IPS-NIHi7 (cell line): ENCODE data around the gene KMT2C.
A peak's percentile ranks its signal among the peaks of the same experiment; 100 is the strongest.
"Not testable (repeated sequence)": the region's sequence is repeated elsewhere in the genome, so short reads cannot be mapped to it uniquely, and the experiment has no call there.

ENCODE experiments used
- DNase-seq: peaks from one replicate; pipeline ENCODE4 v3.0.0; 2012; ENCODE audit warnings: mixed read lengths; ENCODE audit errors: extremely low spot score

The KMT2C gene

DNA sequence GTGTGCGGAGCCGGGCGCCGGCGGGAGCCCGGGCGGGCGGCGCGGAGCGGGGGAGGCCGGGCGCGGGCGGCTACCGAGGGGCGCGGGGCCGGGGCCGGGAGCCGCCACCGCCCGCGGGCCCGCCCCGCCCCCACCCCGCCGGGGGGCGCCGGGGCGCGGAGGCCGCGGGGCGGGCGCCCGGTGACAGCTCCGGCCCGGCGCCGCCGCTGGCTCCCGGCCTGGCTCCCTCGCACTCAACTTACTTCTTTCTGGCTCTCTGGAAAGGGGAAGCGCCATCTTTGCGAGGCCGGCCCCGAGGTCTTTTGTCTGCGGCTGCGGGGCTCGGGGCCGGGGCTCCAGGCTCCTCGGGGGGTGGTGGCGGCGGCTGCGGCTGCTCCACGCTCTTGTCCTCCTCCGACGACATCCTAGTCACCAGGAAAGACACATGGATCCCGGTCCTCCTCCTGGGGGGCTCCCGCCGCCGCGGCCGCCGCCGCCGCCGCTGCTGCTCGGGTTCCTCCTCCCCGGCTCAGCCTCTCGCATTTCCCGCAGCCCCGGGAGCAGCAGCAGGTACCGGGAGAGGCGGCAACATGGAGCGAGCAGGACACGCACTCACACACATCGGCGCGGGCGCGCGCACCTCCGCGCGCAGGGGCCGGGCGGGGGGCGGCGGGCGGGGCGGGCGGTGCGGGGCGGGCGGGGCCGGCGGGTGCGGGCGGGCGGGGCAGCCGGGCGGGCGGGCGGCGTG, at the start of gene KMT2C:
TSS of gene KMT2C (minus strand) at position 620 of the 727 bp plus-strand sequence. CDS start at position 403, 217 bp downstream.
- no peak for DNase-seq

DNA sequence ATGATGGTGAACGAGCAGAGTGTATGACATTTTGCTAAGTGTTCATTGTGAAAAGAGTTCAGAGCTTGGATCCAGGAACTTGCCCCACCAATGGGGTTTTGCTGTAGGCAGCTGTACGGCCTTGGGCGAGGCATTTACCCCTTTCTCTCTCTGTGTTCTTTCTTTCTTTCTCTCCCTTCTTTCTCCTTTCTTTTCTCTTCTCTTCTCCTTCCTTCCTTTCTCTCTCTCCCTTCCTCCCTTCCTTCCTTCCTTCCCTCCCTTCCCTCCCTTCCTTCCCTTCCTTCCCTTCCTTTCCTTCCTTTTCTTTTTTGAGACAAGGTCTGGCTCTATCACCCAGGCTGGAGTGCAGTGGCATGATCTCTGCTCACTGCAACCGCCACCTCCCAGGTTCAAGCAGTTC, 45.3 kb upstream of the KMT2C start:
- DNase-seq: no peak

DNA sequence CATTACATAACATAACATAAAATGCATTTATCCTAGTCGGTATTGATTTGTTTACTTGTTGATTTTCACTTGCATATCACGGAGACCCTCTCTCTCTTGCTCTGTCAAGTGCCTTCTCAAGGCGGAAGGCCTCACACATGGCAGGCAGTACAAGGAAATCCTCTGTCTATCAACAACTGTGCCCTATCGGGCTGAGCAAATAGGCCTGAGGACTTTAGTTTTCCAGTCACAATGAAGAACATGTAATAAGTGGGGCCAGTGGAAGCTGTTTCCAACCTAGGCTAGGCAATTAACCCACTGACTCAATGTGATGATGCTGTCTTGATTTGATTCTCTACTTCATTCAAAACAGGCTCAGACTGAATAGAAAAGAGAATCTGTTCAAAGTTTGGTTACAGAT, 44.9 kb upstream of the KMT2C start:
- DNase-seq: no peak

DNA sequence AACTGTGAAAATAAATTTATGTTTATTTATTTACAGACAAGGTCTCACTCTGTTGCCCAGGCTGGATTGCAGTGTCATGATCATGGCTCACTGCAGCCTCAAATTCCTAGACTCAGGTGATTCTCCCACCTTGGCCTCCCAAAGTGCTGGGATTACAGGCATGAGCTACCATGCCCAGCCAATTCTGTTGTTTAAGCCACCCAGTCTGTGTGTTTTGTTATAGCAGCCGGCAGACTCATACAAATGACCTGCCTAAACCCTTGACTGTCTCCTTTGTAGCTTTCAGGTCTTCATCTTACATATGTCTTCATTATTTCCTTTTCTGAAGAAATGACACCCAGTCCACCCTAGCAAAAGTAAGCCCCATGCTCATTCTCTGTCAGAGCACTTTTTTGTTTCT, 43.8 kb upstream of the KMT2C start:
- no peak for DNase-seq

DNA sequence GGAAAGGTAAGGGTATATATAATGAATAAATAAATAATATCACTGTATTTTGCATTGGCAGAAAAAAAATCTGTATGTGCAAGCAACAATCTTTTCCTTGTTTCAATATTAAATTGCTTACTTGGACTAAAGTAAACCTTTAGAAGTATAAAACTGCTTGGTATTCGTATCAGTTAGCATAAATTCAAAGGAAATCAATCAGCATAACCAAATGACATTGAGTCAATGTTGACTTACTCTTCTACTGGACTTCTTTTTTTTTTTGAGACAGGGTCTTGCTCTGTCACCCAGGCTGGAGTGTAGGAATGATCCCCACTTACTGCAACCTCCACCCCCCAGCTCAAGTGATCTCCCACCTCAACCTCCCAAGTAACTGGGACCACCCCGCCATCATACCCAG, 42.3 kb upstream of the KMT2C start:
- DNase-seq: no peak

DNA sequence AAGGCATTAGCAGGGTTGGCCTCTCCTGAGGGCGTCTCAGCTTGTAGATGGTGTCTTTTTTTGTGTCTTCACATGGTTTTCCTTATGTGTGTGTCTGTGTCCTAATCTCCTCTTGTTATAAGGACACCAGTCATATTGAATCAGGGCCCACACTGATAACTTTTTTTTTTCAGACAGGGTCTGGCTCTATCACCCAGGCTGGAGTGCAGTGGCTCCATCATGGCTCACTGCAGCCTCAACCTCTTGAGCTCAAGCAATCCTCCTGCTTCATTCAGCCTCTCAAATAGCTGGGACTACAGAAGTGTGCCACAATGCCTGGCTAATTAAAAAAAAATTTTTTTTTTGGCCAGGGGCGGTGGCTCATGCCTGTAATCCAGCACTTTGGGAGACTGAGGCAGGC, 41.3 kb upstream of the KMT2C start:
- no peak for DNase-seq

DNA sequence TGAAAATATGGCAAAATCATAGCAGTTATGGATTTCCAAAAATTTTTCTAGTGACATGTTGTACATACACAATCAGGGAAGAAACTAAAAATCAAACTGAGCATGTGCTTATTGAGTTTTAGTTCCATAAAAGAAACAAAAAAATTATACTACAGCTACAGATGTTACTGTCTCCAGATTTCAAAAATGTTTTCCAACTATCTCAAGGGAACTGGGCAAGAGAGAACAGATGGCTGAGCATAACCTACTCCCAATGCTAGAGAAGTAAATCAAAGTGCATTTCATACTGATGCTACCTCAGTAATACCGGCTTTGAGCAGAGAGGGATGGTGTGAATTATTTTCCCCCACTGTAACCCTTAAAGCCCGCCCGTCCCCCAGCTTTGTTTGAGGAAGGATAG, 40.7 kb upstream of the KMT2C start:
- no peak for DNase-seq

DNA sequence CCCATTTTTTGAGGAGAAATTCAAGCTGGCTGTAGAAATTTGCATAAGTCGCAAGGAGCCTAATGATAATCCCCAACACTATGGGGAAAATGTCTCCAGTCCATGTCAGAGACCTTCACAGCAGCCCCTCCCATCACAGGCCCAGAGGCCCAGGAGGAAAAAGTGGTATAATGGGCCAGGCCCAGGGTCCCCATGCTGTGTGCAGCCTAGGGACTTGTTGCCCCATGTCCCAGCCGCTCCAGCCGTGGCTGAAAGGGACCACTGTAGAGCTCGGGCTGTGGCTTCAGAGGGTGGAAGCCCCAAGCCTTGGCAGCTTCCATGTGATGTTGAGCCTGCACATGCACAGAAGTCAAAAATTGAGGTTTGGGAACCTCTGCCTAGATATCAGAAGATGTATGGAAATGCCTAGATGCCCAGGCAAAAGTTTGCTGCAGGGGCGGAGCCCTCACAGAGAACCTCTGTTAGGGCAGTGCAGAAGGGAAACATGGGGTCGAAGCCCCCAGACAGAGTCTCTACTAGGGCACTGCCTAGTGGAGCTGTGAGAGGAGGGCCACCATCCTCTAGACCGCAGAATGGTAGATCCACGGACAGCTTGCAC, 35.3 kb upstream of the KMT2C start:
- DNase-seq: not testable (repeated sequence)

DNA sequence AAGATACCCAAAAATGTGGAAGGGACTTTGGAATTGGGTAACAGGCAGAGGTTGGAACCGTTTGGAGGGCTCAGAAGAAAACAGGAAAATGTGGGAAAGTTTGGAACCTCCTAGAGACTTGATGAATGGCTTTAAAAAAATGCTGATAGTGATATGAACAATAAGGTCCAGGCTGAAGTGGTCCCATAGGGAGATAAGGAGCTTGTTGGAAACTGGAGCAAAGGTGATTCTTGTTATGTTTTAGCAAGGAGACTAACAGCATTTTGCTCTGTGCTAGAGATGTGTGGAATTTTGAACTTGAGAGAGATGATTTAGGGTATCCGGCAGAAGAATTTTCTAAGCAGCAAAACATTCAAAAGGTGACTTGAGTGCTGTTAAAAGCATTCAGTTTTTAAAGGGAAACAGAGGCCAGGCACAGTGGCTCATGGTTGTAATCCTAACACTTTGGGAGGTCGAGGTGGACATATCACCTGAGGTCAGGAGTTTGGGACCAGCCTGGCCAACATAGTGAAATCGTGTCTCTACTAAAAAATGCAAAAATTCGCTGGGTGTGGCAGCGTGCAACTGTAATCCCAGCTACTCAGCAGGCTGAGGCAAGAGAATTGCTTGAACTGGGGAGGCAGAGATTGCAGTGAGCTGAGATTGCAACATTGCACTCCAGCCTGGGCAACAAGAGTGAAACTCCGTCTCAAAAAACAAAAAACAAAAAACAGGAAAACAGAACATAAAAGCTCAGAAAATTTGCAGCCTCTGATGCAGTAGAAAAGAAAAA, 34.6 kb upstream of the KMT2C start:
- not testable (repeated sequence) for DNase-seq

DNA sequence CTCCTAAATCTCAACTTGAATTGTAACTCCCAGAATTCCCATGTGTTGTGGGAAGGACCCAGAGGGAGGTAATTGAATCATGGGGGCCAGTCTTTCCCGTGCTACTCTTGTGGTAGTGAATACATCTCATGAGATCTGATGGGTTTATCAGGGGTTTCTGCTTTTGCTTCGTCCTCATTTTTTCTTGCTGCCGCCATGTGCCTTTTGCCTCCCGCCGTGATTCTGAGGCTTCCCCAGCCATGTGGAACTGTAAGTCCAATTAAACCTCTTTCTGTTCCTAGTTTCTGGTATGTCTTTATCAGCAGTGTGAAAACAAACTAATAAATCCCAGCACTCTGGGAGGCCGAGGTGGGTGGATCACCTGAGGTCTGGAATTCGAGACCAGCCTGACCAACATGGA, 33.8 kb upstream of the KMT2C start:
- not testable (repeated sequence) for DNase-seq

DNA sequence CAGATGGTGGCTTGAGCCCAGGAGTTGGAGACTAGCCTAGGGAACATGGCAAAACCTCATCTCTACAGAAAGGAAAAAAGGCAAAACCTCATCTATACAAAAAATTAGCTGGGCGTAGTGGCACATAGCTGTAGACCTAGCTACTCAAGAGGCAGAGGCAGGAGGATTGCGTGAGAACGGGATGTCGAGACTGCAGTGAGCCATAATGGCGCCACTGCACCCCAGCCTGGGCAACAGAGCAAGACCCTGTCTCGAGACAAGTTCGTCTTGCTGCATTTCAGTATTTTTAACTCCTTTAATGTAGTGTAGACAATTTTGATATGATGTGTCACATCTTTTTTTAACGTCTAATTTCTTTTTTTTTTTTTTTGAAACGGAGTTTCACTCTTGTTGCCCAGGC, 31.4 kb upstream of the KMT2C start:
- DNase-seq: no peak

DNA sequence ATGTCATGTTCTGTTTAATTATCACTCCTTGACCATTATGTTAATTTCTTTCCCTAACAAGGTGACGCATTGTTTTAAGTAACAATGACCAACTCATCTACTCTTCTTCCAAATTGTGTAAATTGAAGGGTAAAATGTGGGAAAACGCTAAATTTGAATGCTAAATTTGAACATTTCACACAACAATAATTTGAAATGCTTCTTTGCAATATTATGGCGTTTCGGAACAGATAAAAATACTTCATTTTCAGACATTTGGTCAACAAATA, 29.2 kb upstream of the KMT2C start:
- DNase-seq: no peak

DNA sequence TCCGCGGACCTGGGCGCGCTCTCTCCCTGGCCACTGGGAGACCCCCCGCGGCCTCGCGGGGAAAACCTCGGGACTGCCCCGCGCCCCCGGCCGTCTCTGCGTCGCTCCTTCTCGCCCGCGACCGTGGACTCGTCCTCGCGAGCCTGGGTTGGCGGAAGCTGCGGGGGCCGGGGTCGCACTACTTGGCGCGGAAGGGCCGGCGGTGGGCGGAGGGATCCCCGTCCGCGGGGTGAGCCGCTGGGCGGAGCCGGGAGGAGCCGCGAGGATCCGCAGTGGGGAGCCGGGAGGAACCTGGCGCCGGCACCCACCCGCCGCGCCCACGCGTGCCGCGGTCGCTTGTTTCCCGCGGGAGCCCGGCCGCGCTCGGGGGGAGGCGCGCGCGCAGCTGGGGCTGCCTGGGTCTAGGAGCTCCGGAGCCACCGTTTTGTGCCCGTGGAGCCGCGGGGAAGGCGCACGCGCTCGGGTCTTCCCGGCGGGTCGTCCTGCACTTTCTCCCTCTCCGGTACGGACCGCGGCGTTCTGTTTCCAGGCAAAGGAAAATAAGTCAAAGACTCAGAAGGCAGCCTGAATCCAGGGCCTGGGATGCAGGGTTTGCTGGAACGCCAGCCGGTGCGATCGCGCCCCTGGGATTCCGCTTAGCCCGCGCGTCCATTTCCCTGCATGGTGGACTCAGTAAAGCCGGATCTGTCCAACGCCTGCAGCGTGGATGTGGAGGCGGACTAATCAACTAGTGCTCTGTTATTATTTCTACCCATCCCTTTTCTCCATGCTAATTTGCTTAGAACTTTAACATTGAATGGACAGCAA, 28.7 kb upstream of the KMT2C start:
- peak; percentile 82 for DNase-seq

DNA sequence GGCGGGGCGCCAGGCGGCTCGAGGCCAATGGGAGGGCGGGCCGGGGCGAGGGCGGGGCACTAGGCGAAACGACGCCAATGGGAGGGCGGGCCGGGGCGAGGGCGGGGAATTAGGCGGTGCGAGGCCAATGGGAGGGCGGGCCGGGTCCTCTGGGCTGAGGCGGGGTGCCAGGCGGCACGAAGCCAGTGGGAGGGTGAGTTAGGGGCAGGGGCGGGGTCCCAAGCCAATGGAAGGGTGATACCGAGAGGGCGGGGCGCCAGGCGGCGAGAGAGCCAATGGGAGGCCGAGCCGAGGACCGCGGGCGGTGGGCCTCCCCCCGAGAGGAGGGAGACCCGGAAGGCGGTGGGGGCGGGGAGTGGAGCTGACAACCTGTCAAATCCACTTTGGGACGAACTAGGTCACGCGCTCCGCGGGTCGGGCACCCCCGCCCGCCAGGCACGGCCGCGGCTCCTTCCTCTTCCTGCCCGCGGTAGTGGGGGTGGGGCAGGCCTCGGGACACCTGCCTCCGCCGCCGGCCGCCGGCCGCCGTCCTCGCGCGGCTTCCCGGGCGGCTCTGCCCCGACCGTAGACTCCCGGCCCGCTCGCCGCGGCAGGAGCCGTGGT, 28.0 kb upstream of the KMT2C start:
- peak; percentile 99 for DNase-seq

DNA sequence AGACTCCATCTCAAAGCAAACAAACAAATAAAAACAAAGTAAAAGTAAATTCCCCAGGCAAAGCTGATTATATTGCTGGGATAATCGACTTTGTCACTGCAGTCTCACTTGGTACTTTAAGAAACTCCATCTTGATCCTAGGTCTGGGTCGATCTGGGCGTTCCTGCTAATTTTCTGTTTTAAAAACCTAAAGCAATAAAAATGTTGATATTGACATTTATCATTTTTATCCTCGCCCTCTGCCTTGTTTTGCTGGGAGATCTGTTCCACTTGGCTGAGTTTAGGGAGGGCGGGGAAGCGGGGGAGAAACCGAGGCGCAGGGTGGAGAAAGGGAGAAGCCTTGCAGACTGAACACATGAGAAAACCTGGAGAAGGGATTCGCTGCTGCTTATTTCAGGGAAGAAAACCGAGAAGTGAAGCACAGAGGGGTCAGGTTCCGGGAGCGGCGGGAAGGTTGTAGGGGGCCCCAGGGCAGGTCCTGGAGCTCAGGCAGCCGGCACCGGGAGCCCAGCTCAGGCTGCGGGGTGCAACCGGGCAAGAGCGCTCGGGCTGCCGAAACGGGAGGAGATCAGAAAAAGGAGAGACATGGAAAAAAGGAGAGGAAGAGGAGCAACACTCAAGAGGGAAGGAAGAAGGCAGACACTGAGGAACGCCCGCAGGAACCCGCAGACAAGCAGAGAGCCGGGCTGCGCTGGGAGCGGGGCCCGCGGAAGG, 27.3 kb upstream of the KMT2C start:
- peak; percentile 69 for DNase-seq

DNA sequence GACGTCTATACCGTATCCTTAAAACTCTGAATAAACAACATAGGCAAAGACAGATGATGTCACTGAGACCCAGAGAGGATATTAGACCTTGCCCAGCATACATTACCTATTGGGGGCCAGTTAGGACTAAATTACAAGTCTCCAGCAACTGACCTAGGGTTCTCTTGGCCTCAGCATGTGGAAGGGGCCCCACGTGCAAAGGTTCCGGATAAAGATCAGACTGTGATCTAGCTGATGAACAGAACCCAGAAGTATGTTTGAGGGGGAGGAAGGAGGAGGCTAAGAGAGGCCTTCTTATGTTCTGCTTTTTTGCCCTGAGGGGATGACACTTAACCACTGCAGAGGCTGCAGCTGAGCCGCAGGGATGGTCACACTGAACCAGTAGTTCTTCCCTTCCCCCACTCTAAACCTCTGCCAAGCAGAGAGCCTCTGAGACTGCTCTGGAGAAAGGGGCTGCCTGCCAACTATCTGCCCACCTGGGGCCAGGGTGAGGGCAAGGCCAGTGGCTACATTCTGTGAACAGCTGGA, 24.0 kb upstream of the KMT2C start:
- DNase-seq: no peak

DNA sequence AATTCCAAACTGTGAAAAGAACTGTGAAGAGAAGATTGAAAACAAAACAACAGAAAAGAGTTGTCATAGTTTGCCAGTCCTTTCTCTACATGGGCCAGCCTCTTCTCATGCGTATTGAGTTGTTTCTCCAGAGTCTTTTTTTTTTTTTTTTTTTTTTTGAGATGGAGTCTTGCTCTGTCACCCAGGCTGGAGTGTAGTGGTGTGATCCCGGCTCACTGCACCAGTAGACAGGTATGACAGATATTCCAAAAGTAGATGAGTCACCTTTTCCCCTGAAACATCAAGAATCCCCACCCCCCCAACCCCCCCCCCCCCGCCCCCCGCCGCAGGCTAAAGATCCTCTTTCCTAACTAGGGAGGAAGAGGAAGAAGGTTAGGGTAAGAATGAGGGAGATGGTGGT, 15.6 kb upstream of the KMT2C start:
- DNase-seq: no peak

DNA sequence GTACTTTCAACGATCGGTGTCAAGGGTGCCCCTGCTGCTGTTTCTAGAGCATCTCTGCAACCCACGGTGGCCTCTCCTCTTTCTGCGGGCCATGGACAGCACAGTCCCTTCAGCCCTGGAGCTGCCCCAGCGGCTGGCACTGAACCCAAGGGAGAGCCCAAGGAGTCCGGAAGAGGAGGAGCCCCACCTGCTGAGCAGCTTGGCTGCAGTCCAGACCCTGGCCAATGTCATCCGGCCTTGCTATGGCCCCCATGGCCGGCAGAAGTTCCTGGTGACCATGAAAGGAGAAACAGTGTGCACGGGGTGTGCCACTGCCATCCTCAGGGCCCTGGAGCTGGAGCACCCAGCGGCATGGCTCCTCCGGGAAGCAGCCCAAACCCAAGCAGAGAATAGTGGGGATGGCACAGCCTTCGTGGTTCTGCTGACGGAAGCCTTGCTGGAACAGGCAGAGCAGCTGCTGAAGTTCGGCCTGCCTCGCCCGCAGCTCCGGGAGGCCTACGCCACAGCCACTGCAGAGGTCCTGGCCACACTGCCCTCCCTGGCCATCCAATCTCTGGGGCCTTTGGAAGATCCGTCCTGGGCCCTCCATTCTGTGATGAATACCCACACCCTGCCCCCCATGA, 9.7 kb upstream of the KMT2C start:
- DNase-seq: not testable (repeated sequence)

DNA sequence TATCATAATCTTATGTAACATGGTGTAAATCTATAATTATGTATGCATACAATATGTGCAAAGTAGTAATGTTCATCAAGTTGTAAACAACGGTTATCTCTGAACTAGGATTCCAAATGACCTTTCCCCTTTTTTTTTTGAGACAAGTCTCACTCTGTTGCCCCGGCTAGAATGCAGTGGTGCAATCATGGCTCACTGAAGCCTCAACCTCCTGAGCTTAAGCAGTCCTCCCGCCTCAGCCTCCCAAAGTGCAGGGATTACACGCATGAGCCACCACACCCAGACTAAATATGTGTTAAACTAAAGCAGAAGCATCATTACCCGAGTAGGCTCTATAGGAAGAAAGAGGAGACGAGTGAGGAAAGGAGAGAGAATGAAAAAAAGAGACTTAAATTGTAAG, 7.8 kb upstream of the KMT2C start:
- no peak for DNase-seq

DNA sequence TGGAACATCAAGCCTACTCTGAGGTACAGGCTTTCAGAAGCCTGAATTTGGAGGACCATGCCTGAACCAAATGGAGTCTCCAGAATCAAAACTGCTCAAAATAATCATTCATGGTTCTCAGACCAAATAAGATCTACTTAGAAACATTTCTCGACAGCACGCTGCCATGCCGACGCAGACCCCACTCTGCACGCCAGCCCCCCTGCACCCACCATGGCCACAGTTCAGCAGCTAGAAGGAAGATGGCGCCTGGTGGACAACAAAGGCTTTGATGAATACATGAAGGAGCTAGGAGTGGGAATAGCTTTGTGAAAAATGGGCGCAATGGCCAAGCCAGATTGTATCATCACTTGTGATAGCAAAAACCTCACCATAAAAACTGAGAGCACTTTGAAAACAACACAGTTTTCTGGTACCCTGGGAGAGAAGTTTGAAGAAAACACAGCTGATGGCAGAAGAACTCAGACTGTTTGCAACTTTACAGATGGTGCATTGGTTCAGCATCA, 6.6 kb upstream of the KMT2C start:
- DNase-seq: no peak
